Brain pericyte (primary cell): Measurements from ENCODE around the gene P2RY2.

Experiments
- DNase-seq: peaks from one replicate; pipeline ENCODE4 v3.0.0-alpha.2; 2012; ENCODE audit warnings: low read depth, low spot score

P2RY2 gene

DNA sequence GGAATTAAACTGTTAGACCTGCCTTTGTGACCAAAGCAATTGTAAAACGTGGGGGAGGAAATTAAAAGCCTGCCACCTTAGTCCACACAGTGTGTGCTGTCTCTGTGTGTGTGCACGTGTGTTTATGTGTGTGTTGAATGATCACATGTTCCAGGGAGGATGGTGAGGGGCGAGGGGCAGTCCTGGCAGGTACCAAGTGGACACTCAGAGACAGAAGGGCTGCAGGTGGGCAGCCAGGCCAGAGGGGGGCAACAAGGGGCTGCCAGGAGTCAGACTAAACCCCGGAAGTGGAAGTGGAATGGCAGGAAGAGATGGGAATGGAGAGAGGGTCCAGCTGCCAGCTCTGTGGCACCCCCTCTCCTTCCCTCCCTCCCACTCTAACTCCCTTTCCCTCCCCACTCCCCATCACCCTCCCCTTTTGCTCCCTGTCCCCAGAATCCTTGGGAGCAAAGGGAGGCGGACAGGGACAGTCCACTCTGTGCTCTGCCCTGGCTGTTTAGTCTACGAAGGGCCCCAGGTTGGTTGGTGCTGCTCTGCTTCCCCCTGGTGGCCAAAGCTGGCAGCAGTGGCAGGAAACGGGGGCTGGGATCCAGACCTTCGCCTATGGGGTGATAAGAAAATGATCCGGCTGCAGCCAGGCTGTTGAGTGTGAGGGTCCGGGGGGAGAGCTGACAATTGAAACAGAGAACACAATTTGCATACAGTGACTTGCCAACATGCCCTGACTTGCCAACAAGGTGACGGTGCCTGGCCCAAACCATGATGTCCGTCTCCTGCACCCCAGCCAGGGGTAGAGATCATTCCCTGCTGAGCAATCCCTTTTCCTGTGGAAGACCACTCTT, 24.4 kb downstream of the P2RY2 start:
- DNase-seq: no peak

DNA sequence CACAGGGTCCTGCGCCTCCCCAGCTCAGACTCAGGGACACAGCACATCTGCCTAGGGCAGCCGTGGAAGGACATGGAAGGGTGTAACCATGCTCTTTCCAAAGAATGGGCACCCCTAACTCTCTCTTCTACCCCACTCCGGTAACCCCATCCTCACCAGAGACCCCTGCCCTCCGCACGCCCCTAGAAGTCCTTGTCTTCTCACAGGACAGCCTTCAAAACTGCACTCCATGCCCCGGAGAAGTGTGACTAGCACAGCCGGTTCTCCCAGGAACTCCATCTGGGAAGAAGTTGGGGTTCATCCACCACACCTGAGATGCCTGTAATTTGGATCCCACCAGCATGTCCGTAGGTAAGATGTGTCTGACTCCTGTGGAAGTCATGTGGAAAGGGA, 25.0 kb downstream of the P2RY2 start:
- no peak for DNase-seq

DNA sequence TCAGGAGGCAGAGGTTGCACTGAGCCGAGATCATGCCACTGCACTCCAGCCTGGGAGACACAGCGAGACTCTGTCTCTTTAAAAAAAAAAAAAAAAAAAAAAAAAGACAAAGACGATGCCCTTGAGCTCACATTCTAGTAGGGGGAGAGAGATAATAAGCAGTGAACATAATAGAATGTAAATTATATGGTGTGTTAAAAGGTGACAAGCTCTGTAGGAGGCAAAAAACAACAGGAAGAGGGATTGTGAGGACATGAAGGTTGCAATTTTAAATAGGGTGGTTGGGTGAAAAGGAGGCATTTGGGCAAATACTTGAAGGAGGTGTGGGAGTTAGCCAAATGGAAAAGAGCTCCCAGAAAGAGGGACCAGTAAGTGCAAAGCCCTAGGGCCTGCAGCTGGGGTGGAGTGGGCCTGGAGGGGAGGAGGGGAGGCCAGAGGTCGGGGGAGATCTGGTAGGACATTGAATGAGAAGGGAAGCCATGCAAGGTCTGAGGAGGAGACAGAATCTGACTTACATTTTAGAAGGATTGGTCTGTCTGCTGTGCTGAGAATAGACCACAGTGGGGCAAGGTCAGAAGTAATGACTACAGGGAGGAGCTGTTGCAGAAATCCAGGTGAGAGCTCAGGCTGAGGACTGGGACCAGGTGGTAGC, 26.6 kb downstream of the P2RY2 start:
- no peak for DNase-seq

DNA sequence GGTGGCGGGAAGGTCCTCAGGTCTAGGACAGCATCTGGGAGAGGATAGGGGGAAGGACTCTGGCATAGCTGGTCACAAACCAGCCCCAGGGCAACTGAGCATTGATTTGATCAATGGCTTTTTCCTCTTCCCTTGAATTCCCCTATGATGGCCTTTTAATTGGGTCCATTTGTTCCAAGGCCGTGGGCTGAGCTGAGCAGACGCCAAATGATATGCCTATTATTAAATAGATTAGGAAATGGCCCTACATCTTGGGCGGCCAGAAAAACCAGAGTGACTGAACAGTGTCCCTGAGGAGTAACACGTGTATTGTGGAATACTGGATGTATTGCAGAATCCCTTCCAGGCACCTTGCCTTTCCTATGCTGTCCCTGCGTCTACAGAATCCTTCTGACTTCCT, 27.4 kb downstream of the P2RY2 start:
- no peak for DNase-seq

DNA sequence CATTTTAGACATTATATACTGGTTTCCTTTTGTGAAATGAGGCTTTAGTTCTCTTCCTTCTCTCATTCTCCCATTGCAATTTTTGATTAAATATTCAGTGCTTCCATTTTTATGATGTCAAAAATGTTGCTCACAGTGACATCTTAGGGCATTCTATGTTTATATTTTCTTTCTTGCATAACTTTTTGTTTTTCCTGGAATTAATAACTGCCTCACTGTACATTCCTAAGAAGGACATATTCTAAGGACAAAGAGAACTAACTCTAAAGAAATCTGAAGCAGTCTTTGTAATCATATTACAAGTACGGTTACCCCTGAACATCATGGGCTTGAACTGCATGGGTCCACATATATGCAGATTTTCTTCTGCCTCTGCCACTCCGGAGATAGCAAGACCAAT, 28.2 kb downstream of the P2RY2 start:
- no peak for DNase-seq

DNA sequence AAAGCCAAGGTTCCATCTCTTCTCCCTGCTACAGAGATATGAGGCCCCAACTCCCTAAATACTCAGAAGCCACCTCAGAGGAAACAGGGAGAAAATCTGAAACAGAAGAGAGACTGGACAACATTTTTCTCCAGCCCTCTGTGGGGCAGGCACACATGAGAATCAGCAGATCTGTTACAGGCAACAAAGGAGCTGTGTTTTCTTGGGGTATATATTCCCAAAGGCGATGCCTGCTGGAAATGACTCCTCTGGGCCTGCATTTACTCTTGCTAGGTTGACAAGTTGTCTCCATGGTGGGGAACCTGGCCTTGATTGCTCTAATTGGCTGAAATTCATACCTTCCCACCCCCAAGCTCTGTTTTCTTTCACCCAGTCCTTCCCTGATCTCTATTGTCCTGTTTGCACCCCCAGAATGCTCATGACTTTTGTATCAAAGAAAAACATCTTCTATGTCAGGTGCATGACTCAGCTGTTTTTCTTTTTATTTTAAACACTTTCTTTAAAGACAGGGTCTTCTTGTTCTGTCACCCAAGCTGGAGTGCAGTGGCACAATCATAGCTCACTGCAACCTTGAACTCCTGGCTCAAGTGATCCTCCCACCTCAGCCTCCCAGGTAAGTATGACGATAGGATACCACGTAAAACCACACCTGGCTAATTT, 30.6 kb downstream of the P2RY2 start:
- no peak for DNase-seq

DNA sequence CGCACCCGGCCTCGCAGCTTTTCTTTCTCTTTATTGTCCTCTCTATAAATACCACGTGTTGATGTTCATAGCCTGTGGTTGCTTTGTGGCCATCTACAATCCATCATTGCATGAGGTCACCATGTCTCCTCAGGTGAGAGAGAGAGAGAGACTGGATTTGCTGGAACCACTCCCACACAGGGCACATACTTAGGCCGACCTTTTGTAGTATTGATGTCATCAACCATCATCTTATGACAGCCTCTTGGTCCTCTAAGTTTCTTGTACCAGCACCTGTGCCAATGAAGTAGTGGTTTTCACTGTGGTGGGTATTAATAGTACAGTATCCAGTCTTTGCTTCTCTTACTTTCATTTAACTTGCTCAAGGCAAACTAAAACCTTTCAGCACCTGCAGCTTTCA, 31.2 kb downstream of the P2RY2 start:
- DNase-seq: no peak

DNA sequence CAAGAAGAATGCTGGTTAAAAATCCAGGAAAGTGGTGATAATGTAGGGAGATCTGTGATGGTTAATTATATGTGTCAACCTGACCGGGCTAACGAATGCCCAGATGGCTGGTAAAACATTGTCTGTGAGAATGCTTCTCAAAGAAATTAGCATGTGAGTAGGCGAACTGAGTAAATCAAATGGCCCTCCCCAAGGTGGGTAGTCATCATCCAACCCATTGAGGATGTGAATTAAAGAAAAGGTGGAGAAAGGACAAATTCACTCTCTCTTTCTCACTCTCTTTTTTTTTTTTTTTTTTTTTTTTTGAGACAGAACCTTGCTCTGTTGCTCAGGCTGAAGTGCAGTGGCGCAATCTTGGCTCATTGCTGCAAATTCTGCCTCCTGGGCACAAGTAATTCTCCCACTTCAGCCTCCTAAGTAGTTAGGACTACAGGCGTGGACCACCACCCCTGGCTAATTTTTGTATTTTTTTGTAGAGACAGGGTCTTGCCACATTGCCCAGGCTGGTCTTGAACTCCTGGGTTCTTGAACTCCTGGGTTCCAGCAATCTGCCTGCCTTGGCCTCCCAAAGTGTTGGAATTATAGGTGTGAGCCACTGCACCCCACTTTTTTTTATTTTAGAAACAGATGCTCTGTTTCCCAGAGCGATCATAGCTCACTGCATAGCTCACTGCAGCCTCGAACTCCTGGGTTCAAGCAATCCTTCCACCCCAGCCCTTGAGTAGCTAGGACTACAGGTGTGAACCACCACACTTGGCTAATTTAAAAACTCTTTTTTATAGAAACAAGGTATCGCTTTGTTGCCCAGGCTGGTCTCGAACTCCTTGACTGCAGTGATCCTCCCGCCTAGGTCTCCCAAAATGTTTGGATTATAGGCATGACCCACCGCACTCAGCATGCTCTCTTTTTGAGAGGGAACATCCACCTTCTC, 32.0 kb downstream of the P2RY2 start:
- no peak for DNase-seq

DNA sequence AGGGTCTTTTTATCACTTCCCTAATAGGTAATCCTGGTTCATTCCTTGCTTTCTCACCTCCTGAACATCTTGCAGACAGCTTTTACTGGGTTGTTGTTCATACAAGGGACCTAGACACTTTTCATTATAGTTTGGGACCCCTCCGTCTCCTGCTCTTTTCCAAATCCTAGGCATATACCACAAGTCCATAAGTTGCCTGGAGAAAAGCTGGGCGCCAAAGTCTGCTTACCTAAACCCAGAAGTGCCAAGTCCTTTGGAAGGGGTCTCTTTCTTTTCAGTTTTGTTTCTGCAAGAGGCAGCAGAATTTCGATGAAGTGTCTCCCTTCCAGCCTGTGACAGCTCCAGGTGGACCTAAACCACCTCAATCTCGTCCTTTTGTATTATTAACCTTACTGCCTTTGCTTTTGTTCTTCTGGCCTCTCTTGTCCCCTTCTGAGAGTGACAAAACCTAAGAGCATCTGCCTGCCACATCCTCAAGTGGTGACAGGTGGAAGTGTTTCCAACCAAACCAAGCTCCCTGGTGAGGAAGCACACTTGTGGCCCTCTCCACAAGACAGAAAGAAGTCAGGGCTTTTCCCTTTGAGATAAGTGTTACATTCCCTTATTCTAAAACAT, 34.6 kb downstream of the P2RY2 start:
- no peak for DNase-seq

DNA sequence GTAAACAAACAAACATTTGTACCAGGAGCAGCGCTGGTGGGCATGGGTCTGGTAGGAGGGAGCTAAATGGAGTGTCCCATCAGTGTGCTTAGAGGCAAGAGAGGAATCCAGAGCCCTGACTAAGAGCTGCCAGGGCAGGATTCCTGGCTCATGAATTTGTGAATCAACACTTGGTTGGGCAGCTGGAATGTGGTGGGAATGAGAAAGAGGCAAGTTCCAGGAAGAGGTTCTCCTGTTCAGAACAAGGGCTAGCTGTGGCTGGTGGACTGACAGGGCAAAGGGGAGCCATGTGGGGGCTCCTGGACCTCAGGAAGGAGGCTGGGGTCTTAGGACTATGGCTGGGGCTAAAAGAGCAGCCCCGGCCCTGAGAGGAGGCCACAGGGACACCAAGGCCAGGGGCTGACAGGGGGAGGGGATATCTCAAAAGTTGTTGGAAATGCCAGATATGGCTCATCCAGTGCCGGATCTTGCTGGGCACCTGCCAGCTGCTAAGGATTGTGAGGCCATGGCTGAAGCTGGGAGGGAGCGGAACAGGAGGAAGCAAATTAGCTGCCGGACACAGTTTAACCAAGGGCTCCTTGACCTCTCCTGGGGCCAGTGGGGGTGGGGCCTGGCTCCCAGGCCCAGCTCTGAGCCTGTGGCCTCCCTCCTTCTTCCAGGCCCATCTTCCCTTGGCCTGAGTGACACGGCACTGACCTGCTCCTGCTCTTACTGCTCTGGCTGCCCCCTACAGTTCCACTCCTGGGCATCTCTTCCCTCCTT, 39.4 kb downstream of the P2RY2 start:
- no peak for DNase-seq

DNA sequence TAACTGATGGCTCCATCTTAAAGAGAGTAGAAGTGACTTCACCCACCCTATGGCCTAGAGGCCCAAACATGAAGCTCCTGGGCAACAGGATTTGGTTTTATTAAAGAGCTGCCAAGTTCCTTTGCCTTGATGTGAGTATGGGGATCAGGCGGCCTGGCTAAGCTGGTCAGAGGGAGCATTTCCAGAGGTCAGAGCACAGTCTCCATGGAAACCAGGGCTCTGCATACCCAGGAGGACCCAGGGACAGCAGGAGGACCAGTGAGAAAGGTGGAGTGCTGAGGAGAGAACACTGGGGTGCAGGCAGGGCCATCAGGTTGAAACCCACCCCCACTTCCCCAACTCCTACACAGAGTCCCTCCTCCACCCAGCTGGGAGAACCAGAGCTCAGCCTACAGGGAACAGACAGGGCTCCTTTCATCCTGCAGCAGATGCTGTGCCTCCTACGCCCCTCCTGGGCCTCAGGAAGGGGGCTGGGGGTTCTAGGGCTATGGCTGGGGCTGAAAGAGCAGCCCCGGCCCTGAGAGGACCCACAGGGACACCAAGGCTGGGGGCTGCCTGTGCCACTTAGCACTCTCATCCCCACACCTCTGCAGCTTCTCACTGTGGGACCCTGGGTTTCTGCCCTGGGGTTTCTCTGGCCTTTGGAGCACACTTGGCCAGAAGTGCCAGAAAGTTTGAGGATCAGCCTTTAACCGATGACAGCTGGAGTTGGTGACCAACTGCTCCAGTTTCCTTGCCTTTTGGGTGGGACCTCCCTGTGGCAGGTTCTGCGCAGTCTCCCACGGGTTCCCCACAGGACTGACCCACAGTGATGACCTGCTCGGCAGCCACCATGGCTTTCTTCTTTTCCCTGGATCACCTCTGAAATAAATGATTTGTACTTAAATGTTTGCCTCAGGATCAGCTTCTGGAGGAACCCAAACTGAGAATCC, 40.3 kb downstream of the P2RY2 start:
- no peak for DNase-seq

DNA sequence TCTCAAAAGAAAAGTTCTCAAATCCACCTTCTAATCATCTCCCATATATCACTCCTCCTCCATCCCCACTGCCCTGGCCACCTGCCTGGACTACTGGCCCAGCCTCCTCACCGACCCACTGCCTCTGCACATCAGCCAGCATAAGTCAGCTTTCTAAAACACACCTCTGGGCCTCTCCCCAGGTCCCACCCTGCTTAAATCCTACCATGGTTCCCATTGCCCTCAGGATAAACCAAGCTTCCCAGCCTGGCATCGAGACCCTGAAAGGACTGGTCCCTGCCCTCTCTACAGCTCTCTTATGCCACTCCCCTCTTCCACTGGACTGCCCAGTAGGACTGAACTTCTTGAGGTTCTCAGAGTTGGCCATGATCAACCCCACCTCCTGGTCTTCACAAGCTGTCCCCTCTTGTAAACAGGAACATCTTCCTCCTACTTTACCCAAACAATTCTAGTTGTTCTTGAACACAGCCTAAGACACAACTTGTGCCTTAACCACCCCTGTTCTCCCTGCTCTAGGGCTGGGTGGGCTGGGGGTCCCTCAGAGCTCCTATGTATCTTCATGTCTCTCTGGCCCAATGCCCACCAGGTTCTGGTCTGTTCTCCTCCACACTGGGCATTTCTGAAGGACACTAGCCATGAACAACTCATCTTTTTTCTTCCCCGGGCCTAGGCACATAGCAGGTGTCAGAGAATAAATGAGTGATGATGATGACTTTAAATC, 41.5 kb downstream of the P2RY2 start:
- no peak for DNase-seq

DNA sequence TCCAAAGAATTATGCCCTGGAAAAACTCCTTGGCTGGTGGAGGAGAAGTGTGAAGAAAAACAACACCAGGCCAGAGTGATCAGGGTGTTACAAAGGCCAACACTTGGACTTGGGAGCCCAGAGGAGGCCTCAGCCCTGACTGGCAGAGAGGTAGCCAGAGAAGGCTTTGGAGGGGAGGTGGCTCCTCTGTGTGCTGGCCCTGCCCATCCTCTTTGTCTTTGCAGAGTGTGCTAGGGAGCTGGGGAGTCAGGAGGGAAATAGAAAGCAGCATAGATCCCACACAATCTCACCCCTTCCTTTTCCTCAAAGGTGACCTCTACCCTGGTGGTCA, 42.0 kb downstream of the P2RY2 start:
- DNase-seq: no peak

DNA sequence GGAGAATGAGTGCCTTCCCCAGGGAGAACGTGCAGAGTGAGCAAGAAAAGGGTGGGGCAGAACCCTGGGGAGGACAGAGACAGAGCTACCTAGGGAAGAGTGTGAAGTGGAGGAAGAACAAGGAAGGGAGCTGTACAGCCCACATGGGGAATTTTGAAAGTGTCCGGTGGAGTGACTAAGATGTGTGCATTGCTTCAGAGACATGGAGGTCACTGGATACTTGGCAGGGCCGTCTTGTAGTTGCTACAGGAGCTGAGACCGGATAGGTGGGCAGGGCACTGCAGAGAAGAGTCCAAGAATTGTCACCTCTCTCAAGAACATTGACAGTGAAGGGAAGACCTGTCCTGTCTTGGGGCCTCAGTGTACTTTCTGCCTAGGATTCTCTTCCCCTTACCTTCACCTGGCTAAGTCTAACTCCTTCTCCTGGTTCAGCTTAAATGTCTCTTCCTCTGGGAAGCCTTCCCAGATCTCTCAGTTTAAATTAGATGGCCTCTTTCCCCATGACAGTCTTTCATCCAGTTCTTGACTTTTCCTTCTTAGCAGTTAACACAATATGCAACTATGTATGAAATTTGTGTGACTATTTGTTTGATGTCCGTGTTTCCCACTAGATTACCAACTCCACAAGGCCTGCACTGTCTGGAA, 44.9 kb downstream of the P2RY2 start:
- no peak for DNase-seq

DNA sequence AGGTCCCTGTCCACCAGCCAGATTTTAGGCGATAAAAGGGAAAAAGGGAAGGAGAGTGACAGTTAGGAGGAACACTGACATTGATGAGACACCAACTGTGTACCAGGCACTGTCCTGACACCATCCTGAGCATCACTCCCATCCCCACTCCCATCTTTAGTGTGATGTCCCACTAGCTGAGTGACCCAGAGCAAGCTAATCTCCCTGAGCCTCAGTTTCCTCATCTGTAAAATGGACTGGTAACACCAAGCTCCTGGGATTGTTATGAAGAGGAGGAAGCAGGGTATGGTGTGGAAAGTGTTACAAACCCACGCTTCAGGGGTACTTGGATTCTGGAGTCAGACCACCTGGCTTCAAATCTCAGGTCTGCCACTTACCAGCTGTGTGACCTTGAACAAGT, 45.6 kb downstream of the P2RY2 start:
- DNase-seq: no peak

DNA sequence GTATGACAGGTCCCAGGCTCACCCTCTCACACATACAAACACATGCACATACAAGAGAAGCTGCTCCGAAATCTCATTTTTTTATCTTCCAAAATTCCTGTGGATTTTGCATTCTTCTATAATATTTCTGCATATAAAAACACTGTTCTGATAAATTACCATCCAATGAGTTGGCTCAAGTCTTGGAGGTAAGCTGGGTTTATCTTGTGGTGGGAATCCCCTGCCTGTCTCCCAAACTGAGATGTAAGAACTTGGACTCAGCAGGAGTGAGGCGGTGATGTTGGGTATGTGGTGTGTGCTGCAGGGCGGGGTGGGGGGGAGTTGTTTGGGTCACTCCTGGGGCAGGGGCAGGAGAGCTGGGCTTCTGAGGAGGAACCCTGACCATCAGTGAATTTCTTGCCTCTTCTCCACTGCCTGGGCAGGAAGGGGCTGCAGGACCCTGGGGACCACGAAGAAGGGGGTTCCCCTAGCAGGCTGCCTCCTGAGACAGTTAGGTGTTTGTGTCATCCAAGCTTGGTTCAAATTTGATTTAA, 47.3 kb downstream of the P2RY2 start:
- no peak for DNase-seq

DNA sequence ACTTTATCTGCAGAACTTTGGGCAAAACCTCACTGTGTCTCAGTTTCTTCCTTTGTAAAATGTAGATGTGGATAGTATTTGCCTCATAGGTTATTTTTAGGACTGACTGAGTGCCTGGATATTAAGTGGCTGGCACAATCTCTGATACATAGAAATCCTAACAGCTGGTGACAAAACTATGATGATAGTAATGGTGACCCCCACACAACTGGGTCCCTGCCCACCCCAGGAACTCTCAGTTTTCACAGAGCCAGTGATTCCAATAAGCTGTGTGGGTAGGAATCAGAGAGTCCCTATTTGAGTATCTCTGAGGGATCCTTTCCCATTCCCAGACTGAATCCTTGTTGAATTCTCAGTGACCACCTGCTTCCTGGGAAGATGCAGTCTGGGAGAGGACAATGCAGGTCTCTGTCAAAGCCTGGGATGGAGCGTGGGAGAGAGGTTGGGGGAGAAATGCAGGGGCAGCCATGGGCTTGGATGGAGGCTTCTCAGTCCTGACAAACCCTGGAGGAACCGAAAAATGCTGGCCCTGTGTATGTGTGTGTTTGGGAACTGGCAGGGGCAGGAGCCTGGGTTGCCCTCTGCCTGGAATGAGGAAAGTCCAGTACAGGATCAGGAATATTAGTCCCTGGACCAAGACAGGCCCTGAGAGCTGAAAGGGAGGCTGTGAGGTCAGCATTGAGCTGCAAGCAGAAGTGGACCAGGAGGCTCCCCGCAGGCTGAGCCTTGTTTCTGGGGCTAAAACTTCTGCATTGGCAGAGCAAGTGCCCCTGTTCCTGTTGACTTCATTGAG, 48.0 kb downstream of the P2RY2 start:
- DNase-seq: no peak
